ENCODE measurements around the gene DOK5.

DOK5 gene

DNA sequence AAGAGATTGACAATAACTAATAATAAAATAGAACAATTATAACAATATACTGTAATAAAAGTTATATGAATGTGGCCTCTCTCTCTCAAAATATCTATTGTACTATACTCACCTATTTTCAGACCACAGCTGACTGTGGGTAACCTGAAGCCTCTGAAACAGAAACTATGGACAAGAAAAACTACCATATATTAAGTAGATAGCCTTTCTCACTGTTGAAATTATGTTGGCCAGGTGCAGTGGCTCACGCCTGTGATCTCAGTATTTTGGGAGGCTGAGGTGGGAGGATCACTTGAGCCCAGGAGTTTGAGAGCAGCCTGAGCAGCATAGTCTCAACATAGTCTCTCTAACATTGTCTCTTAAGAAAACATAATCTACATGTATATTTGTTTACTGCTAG is 89.9 kb downstream of the DOK5 start:
- no peak for DNase-seq

DNA sequence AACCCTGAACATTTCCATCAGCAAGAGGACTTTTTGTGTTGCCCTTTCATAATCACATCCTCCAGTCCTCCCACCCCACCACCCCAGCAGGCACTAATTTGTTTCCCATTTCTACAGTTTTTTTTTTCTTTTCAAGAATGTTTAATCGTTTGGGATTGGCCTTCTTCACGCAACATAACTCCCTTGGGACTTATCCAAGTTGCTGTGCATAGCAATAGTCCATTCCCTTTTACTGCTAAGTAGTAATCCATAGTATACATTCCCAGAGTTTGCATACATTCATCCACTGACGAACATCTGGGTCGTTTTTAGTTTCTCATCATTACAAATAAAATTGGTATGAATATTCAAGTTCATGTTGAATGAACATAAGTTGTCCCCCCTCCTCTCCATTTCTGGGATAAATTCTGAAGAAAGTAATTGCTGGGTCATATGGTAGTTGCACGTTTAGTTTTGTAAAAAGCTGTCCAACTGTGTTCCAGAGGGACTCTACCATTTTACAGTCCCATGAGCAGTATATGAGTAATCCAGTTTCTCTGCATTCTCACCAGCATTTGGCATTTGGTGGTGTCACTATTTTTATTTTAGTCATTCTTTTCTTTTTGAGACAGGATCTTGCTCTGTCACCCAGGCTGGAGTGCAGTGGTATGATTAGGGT is 90.8 kb downstream of the DOK5 start:
- DNase-seq, result no peak

DNA sequence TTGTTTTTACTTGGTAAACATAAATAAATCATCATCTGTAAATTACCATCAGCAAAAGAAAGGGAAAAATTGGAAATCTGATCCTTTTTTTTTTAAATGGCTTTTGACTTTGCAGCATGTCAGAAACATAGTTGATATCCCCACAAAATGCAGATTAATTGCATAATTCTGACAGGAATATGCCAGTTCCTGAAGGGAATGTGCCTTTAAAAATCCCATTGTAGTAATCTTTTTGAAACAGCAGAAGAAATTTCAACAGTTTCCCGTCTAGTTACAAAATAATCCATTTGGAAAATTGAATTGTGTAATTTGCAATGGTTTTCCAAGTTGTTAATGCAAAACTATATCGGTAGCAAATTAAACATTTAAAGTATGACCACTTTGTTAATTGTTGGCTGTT is 95.2 kb downstream of the DOK5 start:
- DNase-seq, result no peak

DNA sequence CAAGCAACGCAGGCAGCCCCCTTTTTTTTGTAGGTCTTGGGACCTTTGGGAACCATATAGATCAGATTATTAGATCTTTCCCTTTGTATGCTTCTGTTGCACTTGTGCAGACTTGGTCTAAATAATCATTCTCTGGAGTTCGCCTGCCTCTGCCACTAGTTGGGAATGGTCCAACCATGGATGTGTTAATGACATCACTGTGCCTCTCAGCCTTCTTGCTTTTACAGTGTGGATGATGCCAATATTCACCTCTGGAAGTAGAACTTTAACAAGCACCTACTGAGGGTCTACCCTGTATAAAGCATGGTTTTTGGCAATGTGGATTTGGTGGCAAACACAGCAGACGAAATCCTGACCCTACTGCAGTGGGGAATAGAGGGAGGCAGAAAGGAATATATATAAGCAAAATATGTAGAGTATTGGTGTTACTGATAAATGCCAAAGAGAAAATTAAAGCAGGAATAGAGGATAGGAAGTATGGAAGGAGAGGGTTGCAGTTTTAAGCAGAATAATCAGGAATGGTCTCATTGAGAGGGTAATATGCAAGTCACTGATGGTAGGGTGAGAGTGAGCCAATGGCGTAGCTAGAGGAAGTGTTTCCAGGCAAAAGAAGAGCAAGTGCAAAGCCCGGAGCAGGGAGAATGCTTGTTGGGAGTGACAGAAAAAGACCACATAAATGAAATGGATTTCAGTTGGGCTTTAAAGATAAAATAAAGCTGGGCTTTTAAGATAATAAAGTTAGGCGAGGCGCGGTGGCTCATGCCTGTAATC is 97.5 kb downstream of the DOK5 start:
- no peak for DNase-seq

DNA sequence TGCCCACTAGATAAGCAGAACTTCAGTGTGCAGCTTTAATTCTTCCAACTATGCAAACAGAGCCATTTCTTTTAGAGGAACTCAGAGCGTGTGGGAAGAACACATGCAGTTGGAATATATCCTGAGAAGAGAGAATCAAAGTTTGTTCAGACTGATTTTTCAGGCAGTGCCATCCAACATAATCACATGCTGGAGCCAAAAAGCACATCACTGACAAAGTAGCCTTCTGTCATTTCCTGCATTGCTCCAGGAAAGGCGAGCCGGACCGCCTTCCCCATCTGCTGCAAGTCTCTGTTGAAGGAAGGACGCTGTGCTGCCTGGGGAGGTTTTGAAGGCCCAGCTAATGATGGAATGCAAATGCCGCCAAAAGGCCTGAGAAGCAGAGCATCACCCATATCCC is 98.4 kb downstream of the DOK5 start:
- DNase-seq, result no peak

DNA sequence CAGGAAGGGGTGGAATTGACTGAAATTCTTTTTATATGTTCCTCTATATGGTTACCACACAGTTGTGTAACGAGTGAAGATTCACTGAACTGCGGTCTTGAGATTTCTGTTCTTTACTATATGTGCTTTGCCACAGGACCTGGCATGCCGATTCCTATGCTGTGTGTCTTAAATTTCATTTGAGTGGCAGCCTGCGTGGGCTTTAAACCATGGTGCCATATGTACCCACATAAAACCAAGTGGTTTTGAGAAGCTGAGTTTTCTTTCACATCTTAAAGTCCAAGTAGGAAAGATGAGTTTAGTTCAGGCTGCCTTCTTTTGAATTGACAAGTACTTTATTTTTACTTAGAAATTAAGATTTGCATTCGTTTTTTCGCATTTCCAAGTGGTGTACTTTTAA is 101.1 kb downstream of the DOK5 start:
- no peak for DNase-seq

DNA sequence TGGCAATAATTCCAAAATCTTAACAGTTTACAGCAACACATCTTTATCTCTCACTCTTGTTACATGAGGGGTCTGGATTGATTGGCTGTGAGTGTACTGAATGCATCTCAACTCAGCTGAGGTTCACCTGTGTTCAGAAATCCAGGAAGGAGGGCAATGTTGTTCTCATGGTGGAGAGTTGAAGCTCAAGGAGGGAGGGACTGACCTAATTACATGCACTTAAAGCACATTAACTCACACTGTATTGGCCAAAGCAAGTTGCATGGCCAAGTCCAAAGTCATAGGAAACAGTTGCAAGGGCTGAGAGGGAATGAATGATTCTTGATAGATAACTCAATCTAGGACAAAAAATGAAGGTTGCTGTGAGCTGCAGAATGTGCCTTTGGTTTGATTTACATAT is 102.2 kb downstream of the DOK5 start:
- no peak for DNase-seq

DNA sequence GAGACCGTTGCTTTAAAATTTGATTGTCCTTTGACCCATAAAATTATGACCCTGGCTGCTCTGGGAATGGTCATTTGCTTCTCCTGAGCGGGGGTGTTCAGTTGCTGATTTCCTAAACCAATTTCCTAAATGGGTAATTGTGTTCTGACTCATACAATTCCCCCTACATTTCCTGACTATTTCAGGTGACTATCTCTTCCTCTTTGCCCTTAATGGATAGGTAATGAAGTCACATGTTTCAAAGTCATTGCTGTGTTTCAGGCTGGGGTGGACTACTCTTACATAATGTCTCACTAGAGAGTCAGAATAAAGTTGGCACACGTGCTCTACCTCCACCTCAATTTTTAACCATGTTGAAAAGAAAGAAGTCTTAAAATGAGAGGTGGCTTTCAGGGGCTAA is 109.8 kb downstream of the DOK5 start:
- DNase-seq, result no peak

DNA sequence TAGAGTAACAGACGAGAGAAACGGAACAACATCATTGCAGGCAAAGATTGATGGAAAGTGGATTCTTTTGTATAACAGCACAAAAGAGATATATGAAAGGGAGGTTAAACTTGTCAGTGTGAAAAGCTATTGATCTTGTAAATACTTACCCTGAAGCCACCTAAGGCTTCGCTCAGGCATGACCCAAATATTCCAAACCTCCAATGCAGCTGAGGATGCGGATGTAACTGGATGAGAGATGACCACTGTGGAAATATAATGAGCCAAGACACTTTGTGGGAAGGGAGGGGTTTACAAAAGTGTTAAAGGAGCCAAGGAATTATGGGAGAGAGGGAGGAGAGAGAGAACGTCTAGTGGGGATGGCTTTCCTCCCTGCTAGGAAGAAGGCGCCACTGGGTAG is 112.0 kb downstream of the DOK5 start:
- DNase-seq, result no peak

DNA sequence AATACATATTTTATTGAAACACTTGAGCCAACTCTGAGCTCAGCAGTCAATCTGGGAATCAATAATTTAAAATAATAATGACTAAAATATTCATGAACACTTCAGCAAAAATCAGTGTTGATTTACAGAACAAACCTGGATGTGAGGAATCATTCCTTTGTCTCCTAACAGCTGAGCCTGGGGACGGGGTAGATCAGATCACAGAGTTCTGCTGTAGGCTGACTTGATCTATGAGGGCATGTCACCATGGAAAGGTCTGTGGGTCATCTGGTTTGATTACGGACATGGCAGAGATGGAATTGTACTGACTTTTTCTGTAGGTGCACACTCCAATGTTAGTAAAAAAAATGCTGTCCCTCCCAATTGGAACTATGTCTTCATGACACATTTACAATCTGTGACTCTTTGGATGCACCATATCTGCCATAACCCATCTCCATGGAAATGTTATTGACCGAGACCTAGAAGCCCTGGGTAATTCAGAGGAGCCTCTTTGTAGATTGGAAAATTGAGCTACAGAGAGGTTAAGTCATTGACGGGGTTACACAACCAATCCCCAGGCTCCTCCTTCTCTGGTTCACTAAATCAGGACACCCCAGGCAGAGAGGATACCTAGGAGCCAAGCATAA is 114.1 kb downstream of the DOK5 start:
- no peak for DNase-seq

DNA sequence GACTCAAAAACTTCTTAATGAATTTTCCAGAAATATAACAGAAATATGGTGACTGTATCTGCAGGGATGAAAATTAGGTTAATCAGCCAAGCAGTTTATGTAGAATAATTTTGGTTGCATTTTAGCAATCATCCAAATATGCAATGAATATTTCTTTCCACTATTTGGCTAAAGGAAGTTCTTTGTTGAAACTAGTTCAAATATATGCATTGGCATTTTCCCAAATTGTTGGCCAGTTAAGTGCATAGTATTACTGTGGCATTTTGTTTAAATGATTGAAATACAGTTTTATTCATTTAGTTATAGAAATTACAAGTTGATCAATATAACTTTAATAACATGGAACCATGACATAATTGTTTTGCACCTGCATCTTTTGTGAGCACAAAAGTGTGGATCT is 115.5 kb downstream of the DOK5 start:
- no peak for DNase-seq

DNA sequence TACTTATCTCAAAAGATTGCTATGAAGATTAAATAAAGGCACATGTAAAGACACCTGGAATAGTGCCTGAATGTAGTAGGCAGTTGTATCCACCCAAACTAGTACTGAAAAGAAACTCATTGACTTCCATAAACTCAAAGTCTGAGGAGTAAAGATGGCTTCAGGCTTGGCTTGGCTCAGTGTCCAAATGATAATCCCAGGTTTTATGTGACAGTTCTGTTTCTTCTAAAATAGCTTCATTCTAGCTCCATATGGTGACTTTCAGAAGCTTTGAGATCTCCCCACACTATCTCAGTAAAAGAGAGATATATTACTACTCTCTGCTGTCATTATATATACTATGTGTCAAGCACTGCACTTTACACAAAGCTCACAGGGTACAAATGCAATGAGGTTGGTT is 121.3 kb downstream of the DOK5 start:
- DNase-seq, result no peak

DNA sequence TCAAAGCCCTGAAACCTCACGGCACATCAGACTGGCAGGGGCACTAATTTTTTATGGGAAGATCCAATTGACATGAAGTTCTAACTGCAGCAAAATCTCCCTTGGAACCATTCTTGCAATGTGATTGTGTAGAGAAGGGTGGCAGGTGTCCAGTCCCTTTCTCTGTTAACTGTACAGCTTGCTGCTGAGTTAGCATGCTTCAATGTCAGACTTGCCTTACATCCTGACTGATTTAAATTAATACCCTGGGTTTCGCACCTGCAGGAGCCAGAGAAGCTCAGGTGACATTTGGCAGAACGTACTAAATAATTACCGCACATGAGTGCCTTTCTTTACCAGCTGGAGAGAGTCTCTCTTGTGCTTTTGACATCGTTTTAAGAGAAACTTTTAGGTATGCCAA is 123.0 kb downstream of the DOK5 start:
- DNase-seq, result no peak

DNA sequence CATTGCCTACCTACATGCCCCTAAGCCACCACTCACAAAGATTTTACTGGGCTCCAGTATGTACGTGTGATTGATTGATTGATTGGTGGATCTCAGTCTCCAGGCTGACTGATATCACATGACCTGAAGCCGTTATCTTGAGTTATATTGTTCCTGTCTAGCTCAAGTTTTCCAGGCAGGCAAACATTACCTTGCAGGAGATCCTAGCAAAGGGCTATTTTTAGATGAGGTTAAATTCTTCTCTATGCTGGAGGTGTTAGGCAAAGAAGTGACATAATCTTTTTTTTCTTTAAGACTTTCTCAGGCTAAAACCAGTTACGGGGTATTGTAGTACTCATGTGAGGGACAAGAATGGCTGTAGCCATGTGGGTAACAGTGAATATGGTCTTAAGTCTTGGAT is 125.2 kb downstream of the DOK5 start:
- DNase-seq, result no peak

DNA sequence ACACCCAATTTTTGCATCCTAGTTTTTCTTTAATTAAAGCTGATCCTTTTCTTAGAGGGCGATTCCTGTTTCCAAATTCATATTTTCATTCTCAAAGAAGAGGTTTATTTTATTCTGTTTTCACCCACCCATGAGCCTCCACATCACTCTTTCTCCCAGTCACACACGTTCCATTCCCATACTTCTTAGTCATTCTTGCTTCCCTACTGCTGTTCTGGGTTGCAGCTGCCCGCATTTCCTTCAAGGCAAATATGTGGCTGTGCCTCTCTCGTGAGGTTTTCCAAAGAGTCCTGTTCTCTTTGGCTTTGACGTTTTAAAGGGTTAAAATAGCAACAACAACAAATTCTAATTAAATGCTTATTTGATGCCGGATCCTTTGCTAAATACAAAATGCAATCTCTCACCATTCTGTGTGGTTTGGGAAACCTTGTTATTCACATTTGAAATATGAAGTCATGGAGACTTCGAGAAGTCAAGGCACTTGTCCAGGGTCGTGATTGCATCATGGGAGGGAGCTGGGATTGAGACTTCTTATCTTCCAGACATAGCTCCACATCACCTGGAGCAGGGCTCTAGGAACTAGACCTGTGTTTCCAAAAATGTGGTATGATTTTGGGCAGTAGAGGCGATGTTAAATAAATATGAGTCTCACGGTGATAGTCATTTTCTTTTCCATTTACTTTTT is 126.6 kb downstream of the DOK5 start:
- no peak for DNase-seq

DNA sequence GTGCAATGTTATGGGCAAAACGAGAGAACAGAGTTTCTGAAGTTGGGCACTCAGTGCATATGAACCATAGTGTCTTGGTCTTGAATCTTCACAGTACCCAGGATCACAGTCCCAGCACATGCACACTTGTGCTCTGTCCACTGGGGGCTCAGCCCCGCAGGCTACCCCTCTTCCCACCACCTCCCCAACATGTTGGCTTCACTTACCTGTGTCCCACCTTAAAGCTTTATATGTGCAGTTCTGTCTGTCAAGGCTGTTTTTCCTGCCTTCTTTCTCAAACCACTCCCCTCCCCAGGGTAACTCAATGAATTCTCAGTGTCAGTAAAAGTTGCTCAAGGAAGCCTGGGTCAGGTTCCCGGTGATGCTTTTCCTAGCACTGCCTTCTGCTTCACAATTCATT is 129.9 kb downstream of the DOK5 start:
- DNase-seq, result no peak

DNA sequence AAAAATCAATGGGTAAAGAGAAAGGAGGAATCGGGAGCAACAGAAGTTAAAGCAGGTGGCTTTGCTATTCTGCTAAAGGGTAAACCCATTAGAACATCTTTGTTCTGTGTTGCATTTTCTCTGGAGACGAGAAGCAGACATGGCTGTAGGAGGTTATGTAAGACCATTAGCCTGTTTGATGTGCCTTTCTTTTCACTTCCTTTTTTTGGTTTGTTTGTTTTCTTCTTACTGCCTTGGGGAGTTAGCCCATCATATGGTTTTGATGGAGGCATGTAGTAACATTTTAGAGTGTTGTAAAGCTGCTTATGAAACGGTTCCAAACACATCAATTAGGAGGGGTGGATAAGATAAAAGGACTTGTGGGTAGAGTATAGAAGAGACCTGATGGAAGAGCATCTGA is 131.0 kb downstream of the DOK5 start:
- no peak for DNase-seq

DNA sequence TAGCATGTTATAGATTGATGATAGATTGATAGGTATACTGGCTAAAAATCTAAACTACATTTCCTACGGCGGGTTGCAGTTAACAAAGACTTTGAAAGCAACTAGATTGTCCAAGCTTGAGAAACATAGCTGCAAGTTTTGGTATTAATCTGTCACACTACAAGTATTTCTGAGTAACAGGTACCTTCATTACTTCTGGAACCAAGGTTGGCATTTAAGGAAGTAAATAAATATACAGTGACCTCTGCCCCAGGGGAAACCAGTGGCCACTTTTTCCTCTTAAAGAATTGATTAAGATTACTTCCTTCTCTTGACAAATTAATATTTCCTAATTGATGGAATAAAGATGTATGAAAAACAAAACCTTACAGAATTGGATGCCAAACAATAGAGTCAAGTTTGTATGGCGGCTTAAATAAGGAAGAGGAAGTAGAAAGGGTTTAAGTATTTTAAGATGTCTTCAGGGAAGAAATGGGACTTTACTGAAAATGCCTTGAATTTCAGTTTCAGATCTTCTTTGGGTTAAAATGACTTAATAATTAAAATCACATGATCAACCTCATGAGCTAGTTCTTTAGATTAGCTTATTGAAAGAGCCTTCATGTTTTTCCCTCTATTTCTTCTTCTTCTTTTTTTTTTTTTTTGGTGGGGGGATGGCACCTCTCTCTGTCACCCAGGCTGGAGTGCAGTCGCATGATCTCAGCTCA is 132.8 kb downstream of the DOK5 start:
- no peak for DNase-seq

DNA sequence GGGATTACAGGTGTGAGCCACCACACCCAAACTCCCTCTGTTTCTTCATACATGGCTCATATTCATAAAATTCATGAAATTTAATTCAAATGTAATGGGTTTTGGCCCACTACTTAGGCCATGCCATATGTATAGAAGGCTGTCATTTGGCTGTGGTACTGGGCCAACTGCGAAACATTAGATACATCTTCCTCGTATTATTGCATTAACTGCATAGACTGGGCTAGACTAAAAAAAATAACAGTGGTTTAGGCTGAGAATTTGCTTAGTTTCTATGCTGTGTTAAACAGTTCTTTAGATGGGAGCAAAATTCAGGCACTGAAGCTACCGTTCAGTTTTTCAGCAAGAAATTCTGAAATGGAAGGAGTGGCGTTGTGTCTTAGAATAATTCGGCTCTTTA is 133.6 kb downstream of the DOK5 start:
- DNase-seq, result no peak

DNA sequence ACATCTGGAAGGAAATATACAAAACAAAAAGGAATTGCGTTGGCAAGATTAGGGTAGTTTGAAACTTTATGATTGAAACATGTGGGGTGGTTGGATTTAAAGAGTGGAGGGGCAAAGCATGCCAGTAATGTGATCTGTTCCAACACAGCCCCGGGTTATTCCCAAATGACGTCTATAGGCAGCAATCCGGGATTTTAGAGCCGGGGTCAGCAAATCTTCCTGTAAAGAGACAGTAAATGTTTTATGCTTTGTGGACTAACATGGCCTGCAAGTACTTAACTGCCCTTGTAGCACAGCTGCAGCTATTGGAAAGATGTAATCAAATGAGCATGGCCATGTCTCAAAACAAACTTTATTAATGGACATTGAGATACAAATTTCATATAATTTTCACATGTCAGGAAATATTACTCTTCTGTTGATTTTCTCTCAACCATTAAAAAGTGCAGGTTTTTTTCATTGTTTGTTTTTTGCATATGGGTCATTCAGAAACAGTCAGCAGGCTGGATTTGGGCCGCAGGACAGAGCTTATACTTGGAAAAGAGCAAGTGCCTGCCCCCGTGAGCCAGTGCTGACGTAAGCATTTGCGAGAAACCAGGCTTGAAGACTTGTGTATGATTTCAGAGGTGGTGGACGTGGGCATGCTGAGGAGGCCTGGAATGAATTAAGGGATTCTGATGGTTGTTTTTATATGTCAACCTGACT is 136.5 kb downstream of the DOK5 start:
- no peak for DNase-seq

DNA sequence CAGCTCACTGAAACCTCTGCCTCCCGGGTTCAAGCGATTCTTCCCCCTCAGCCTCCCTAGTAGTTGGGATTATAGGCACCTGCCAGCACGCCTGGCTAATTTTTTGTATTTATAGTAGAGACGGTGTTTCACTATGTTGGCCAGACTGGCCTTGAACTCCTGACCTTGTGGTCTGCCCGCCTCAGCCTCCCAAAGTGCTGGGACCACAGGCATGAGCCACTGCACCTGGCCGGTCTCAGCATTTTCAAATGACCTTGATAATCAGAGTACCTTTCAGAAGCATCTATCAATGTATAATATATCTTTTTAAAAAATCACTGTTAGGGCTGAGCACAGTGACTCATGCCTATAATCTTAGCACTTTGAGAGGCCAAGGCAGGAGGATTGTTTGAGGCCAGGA is 143.0 kb downstream of the DOK5 start:
- no peak for DNase-seq

DNA sequence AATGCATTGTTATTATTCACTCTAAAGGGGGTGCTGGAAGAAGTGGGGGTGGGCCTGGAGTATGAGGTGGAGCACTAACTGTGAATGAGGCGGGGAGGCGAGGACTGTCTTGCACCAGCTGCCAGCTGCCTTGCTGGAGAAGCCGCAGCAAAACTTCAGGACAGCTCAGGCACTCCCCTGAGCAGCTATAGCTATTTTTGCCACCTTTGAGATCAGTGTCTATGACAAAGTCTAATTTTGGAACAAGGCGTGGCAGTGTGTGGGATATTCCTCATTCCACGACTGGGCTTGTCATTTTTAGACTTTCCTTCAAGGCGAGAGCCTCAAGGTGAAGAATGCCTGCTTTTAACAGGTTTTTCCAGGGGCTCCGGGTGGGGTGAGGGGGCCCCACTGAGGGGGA is 143.8 kb downstream of the DOK5 start:
- no peak for DNase-seq

DNA sequence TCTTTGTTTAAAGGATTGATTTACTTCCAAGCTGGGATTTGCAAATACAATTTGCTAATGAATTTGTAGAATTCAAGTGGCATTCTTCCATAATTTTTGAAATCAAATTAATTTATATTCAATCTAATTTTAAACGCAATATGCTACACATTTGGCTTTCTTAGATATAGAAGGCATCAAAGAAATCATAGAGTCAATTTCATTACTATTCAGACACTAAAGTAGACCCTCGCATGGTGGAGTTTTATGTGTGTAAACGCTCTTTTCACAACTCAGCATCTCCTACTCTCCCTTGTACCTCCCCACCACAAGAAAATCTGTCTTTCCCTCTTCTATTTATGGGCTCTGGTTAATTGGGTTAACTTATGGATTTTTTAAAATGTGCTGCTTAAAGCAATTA is 144.3 kb downstream of the DOK5 start:
- no peak for DNase-seq

Measured in effector CD8-positive, alpha-beta T cell (primary cell).